SK-N-MC (cell line): ENCODE measurements around the gene ATXN1L.

Experiments used
- EZH2 ChIP-seq: fragments of 200-600 bp; sonication (generic); IDR thresholded peaks from one replicate; pipeline ENCODE4 v1.6.1; 2017; ENCODE audit warnings: antibody characterized with exemption
- FOXP2 ChIP-seq: optimal IDR thresholded peaks from 2 replicates; pipeline ENCODE3; 2011; ENCODE audit warnings: mild to moderate bottlenecking, moderate library complexity; ENCODE audit not compliant: insufficient read depth; ENCODE audit errors: extremely low read length, control extremely low read depth
- POLR2AphosphoS5 ChIP-seq: IDR thresholded peaks from 2 replicates; pipeline ENCODE4 v1.6.1; 2012; ENCODE audit warnings: mild to moderate bottlenecking, low read depth, low read length, borderline replicate concordance

GRCh38 chr16:71859762-71860521 is 14.2 kb downstream of the ATXN1L start:
- TF ChIP-seq EZH2 = no peak
- TF ChIP-seq POLR2AphosphoS5 = no peak
- no peak for TF ChIP-seq FOXP2
